ENCODE results near the gene EEFSEC. TPM values are rescaled to one million over a fixed set of nuclear protein-coding genes. Genes with fewer than 3 reads are reported as not detected.

Gene EEFSEC
- total RNA-seq, 6 donors from 2014 or later: 14.9 to 38.8 (median 17.9) TPM

DNA sequence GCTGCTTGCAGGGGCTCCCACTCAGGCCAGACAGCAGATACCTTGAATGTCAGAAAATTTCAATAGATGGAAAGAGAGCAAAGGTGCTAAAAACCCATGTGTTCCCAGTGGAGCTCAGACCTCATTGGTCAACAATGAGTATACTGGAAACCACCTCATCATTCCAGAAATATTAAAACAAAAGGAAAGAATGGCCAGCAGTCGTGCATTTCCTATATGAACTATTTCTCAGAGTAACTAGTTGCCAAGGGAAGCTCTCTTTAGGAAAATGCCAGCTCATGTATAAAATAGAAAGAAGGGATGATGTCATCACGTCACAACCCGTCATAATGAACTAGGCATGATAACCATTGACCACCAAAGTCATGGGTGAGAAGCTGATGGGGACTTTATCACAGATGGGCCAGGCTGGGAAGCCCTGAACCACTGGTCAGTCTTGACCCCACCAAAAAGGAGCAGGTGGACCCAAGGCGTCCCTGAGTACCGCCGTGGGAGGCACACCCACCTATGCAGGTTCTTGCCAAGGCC is 295.9 kb downstream of the EEFSEC start:
- WGBS, 2 donors: 86 to 88% methylated on average over 6 of the region's 6 CpGs
- no peak for DNase-seq
- Histone ChIP-seq H3K27me3 (no peaks in the 10 kb centered on the region), H3K9me3 (no peaks in the 10 kb centered on the region), H3K4me3 (no peak overlapping the region), H3K4me1 (no peaks in the 10 kb centered on the region), H3K36me3 (no peaks in the 10 kb centered on the region), H3K27ac (no peak overlapping the region)
- no peak for TF ChIP-seq POLR2AphosphoS5 (IDR thresholded peaks at IDR 0.05)
- TF ChIP-seq EP300 (IDR thresholded peaks at IDR 0.05): no peak
- TF ChIP-seq, protein P1, sequence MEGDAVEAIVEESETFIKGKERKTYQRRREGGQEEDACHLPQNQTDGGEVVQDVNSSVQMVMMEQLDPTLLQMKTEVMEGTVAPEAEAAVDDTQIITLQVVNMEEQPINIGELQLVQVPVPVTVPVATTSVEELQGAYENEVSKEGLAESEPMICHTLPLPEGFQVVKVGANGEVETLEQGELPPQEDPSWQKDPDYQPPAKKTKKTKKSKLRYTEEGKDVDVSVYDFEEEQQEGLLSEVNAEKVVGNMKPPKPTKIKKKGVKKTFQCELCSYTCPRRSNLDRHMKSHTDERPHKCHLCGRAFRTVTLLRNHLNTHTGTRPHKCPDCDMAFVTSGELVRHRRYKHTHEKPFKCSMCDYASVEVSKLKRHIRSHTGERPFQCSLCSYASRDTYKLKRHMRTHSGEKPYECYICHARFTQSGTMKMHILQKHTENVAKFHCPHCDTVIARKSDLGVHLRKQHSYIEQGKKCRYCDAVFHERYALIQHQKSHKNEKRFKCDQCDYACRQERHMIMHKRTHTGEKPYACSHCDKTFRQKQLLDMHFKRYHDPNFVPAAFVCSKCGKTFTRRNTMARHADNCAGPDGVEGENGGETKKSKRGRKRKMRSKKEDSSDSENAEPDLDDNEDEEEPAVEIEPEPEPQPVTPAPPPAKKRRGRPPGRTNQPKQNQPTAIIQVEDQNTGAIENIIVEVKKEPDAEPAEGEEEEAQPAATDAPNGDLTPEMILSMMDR (IDR thresholded peaks at IDR 0.05): no peak
- TF ChIP-seq POLR2A (IDR thresholded peaks at IDR 0.05): no peak
- ATAC-seq (ENCODE audit: low FRiP score in 2 of 2): no peak

DNA sequence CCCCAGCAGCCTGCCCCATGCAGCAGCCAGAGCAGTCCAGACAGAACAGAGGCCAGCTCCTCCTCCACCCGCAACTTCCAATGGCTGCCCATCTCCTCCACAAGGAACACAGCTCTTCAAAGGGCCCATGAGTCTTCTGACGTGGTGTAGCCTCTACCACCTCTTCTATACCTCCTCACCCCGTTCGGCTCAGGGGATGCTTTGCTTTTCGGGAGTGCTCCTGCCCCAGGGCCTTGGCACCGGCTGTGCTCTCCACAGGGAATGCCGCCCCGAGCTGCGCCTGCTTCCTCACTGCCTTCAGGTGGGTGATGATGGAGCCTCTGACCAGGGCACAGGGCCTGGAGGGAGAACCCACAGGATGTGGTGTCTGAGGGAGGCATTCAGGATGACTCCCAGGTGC is 298.8 kb downstream of the EEFSEC start:
- no peaks in the 10 kb centered on the region for H3K36me3 ChIP-seq
- DNase-seq: no peak
- H3K9me3 ChIP-seq: no peaks in the 10 kb centered on the region
- no peak overlapping the region for H3K4me3 ChIP-seq
- no peak overlapping the region for H3K27ac ChIP-seq
- no peaks in the 10 kb centered on the region for H3K27me3 ChIP-seq
- 89 to 91% methylated on average over 4 to 8 of the region's 9 CpGs for WGBS, 2 donors
- no peaks in the 10 kb centered on the region for H3K4me1 ChIP-seq
- no peak for ATAC-seq (ENCODE audit: low FRiP score in 2 of 2)
- TF ChIP-seq, protein P1 (IDR thresholded peaks at IDR 0.05): no peak
- TF ChIP-seq POLR2A (IDR thresholded peaks at IDR 0.05): no peak
- no peak for TF ChIP-seq POLR2AphosphoS5 (IDR thresholded peaks at IDR 0.05)
- no peak for TF ChIP-seq EP300 (IDR thresholded peaks at IDR 0.05)

DNA sequence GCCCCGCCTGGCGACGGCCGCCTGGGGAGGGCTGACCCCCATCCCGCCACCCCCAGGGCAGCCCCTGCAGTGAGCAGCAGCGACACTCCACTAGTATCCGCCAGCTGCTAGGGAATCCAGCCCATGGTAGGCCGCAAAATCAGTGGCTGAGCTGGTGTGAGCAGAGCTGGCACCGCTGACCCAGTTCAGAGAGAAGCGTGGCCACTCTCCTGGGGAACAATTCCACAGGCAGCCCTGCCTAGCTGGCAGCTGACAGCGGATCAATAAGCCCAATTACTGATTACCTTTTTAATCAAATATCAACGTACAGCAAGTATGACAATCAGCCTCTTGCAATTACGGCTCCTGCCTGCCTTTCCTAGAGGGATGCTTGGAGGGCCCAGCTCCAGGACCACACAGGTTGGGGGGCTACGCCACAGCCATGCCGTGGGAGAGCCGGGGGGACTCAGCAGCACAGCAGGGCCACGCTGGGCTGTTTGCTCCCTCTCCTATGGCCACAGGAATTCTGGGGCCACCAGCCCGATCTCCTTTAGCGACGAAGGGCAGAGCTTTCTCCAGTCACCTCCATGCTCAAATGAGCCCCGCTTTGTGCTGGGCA is 299.5 kb downstream of the EEFSEC start:
- WGBS, 2 donors: 86% methylated on average over 7 to 14 of the region's 21 CpGs
- ATAC-seq (ENCODE audit: low FRiP score in 2 of 2) (no peak), DNase-seq (no peak)
- H3K27me3 ChIP-seq: no peaks in the 10 kb centered on the region
- no peak overlapping the region for H3K27ac ChIP-seq
- H3K36me3 ChIP-seq: no peaks in the 10 kb centered on the region
- TF ChIP-seq, protein P1 (IDR thresholded peaks at IDR 0.05): no peak
- TF ChIP-seq POLR2AphosphoS5 (IDR thresholded peaks at IDR 0.05) (no peak), POLR2A (IDR thresholded peaks at IDR 0.05) (no peak), EP300 (IDR thresholded peaks at IDR 0.05) (no peak)
- H3K9me3 ChIP-seq: no peaks in the 10 kb centered on the region
- no peaks in the 10 kb centered on the region for H3K4me1 ChIP-seq
- no peak overlapping the region for H3K4me3 ChIP-seq

DNA sequence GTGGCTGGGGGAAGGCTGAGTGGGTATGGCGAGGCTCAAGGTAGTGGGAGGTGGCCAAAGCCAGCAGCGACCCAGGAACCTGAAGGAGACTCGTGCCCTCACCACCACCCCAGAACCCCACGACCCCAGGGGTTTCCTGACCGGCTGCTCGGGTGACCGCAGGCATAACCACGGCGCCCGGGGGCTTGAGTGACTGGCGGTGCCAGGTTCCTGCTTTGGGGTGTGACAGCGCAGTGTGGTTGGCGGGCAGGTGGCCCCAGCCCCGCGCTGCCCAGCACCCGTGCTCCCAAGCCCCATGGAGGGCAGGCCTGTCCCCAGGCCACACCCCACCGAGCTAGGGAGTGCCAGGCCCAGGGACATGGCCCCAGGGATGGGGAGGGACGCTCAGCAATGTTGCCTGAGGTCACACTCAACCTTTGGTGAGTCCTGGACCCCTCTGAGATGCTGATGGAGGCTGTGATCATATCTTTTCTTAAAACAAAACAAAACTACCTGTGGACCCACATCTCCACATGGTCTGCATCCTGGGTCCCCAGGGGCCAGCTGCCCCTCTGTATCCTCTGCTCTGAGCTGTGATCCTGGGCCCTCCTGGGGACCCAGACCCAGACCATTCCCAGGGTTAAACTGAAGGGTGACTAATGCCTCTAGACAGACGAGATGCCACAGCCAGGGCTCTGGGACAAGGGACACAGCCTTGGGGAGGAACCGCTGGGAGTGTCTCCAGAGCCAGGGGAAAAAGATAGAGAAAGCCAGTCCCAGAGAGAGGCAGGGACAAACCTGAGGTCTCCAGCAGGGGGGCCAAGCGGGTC is 300.4 kb downstream of the EEFSEC start:
- H3K27me3 ChIP-seq: no peaks in the 10 kb centered on the region
- H3K4me1 ChIP-seq: no peaks in the 10 kb centered on the region
- TF ChIP-seq, protein P1 (IDR thresholded peaks at IDR 0.05): no peak
- H3K4me3 ChIP-seq: no peak overlapping the region
- H3K36me3 ChIP-seq: no peaks in the 10 kb centered on the region
- DNase-seq (no peak), ATAC-seq (ENCODE audit: low FRiP score in 2 of 2) (no peak)
- H3K27ac ChIP-seq: no peak overlapping the region
- WGBS, 2 donors: 68 to 78% methylated on average over 3 to 21 of the region's 21 CpGs
- H3K9me3 ChIP-seq: no peaks in the 10 kb centered on the region
